ENCODE measurements around the gene AOPEP.

DNA sequence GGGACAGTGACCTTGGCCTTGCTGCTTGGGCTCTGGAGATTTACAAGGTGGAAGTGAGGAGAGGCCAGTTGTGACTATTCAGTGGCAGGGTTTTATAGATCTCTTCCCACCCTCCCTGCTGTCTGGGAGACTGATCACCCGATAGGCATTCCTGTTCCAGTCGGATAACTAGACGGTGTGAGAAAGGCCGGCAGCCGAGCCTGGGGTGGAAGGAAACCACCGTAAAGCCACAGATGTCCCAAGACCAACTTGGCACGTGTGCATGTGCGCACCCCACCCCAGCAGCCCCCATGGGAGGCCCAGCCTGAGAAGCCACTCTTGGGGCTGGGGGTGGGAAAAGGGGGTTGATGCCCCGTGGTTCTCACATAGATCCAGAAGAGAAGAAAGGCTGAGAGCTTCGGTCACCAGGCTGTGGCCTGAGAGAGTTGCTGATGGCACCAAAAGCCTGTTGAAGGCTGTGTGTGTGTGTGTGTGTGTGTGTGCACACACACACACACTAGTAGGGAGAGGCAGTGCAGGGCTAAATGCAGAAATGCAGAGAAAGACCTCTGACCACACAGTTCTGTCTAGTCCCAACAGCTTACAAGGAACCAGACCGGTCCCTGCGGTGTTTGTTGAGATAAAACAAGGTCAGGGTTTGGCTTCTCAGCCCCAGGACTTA lies 365.2 kb downstream of the AOPEP start:
- TF ChIP-seq SMC3 (conservative IDR thresholded peaks at IDR 0.05; ENCODE audit: poor library complexity) = no peak
- TF ChIP-seq, protein P1, sequence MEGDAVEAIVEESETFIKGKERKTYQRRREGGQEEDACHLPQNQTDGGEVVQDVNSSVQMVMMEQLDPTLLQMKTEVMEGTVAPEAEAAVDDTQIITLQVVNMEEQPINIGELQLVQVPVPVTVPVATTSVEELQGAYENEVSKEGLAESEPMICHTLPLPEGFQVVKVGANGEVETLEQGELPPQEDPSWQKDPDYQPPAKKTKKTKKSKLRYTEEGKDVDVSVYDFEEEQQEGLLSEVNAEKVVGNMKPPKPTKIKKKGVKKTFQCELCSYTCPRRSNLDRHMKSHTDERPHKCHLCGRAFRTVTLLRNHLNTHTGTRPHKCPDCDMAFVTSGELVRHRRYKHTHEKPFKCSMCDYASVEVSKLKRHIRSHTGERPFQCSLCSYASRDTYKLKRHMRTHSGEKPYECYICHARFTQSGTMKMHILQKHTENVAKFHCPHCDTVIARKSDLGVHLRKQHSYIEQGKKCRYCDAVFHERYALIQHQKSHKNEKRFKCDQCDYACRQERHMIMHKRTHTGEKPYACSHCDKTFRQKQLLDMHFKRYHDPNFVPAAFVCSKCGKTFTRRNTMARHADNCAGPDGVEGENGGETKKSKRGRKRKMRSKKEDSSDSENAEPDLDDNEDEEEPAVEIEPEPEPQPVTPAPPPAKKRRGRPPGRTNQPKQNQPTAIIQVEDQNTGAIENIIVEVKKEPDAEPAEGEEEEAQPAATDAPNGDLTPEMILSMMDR (IDR thresholded peaks at IDR 0.05; ENCODE audit: poor library complexity, severe bottlenecking) = no peak
- no peak for TF ChIP-seq RAD21 (conservative IDR thresholded peaks at IDR 0.05)
- TF ChIP-seq EP300 (conservative IDR thresholded peaks at IDR 0.05; ENCODE audit: poor library complexity, severe bottlenecking) = no peak
- TF ChIP-seq POLR2AphosphoS5 (IDR thresholded peaks at IDR 0.05) = no peak
- no peak for TF ChIP-seq TAF1 (IDR thresholded peaks at IDR 0.05; ENCODE audit: low read depth)
- TF ChIP-seq EZH2 (IDR thresholded peaks at IDR 0.05; ENCODE audit: borderline replicate concordance, insufficient read depth, low read length, poor library complexity, severe bottlenecking) = no peak
